Smooth muscle cell (in vitro differentiated cells): ENCODE data around the gene MARCHF11. TPM values are rescaled to one million over a fixed set of nuclear protein-coding genes. Genes with fewer than 3 reads are reported as not detected.

ENCODE experiments used
- DNase-seq: peaks from one replicate; lab custom pipeline; 2025; ENCODE audit not compliant: unreplicated experiment; lab: John Stamatoyannopoulos, UW
- H2AFZ ChIP-seq: fragments of 200-600 bp; sonication (generic); 2 replicates; pipeline ENCODE4 v1.6.0; 2016; ENCODE audit warnings: antibody characterized with exemption, low read depth, mild to moderate bottlenecking
- H3F3A ChIP-seq: fragments of 200-600 bp; sonication (generic); 2 replicates; pipeline ENCODE4 v1.6.0; 2017; ENCODE audit warnings: antibody characterized with exemption, low read depth
- H3K27ac ChIP-seq: fragments of 200-600 bp; sonication (generic); 2 replicates; pipeline ENCODE4 v1.5.1; 2016; ENCODE audit warnings: low read depth, mild to moderate bottlenecking
- H3K27me3 ChIP-seq: fragments of 200-600 bp; sonication (generic); 2 replicates; pipeline ENCODE4 v1.6.1; 2016; ENCODE audit warnings: low read depth, mild to moderate bottlenecking
- H3K36me3 ChIP-seq: fragments of 200-600 bp; sonication (generic); 2 replicates; pipeline ENCODE4 v1.5.1; 2016; ENCODE audit warnings: low read depth
- H3K4me1 ChIP-seq: fragments of 200-600 bp; sonication (generic); 2 replicates; pipeline ENCODE4 v1.5.1; 2016; ENCODE audit warnings: low read depth
- H3K4me2 ChIP-seq: fragments of 200-600 bp; sonication (generic); 2 replicates; pipeline ENCODE4 v1.6.0; 2016; ENCODE audit warnings: mild to moderate bottlenecking
- H3K4me3 ChIP-seq: fragments of 200-600 bp; sonication (generic); 2 replicates; pipeline ENCODE4 v1.5.1; 2016; ENCODE audit warnings: mild to moderate bottlenecking
- H3K79me2 ChIP-seq: fragments of 200-600 bp; sonication (generic); 2 replicates; pipeline ENCODE4 v1.6.0; 2016; ENCODE audit warnings: low read depth, mild to moderate bottlenecking
- H3K9ac ChIP-seq: fragments of 200-600 bp; sonication (generic); 2 replicates; pipeline ENCODE4 v1.6.0; 2016; ENCODE audit warnings: low read depth
- H3K9me3 ChIP-seq: fragments of 200-600 bp; sonication (generic); replicated peaks from 2 replicates; pipeline ENCODE4 v1.5.1; 2016; ENCODE audit warnings: low read depth
- H4K20me1 ChIP-seq: fragments of 200-600 bp; sonication (generic); 2 replicates; pipeline ENCODE4 v1.6.0; 2016; ENCODE audit warnings: low read depth
- CTCF ChIP-seq: fragments of 200-600 bp; sonication (generic); IDR thresholded peaks from 2 replicates; pipeline ENCODE4 v1.5.1; 2017; ENCODE audit warnings: borderline replicate concordance, mild to moderate bottlenecking, antibody characterized with exemption; ENCODE audit not compliant: insufficient read depth, poor library complexity, severe bottlenecking
- WGBS: methylation state at CpG from one replicate; pipeline ENCODE4 v1.1.7; 2016; ENCODE audit warnings: low lambda C conversion rate; 5-methylcytosine and 5-hydroxymethylcytosine counted together
- polyA plus RNA-seq: library from polyadenylated mRNA; unstranded; fragments of >200 nt; fragmentation: Nextera tagmentation; extraction: Ambion mirVana; gene quantifications from 2 replicates; pipeline ENCODE4 v1.2.1, GENCODE V29; 2016
- total RNA-seq: library from RNA; depleted of rRNA; stranded (reverse); fragments of >200 nt; gene quantifications from 2 replicates; pipeline ENCODE4 v1.2.3, GENCODE V29; 2014

MARCHF11 gene
- total and polyA plus RNA-seq, 2 experiments from 2014 or later: not detected

- TF ChIP-seq CTCF: no peak
Observed at GRCh38 chr5:16050414-16050813, 129.2 kb downstream of the MARCHF11 start.

GRCh38 chr5:16049761-16050160 is 129.8 kb downstream of the MARCHF11 start:
- H2AFZ ChIP-seq: no peak overlapping the region
- TF ChIP-seq CTCF: no peak
- H3K9me3 ChIP-seq: no peaks in the 10 kb centered on the region
- H3K79me2 ChIP-seq: no peaks in the 10 kb centered on the region
- no peak overlapping the region for H3K9ac ChIP-seq
- H4K20me1 ChIP-seq: no peaks in the 10 kb centered on the region
- no peaks in the 10 kb centered on the region for H3K27me3 ChIP-seq
- no peaks in the 10 kb centered on the region for H3K36me3 ChIP-seq
- 85% methylated on average over 1 of the region's 1 CpG for WGBS
- no peak overlapping the region for H3K4me3 ChIP-seq
- no peak overlapping the region for H3K4me2 ChIP-seq
- no peak overlapping the region for H3K27ac ChIP-seq
- no peak for DNase-seq
- H3F3A ChIP-seq: no peaks in the 10 kb centered on the region
- no peaks in the 10 kb centered on the region for H3K4me1 ChIP-seq

More at GRCh38 chr5:16050414-16050813, 129.2 kb downstream of the MARCHF11 start:
- no peaks in the 10 kb centered on the region for H3K79me2 ChIP-seq
- no peak overlapping the region for H3K27ac ChIP-seq
- H3K4me2 ChIP-seq: no peak overlapping the region
- H3F3A ChIP-seq: no peaks in the 10 kb centered on the region
- 90% methylated on average over 1 of the region's 1 CpG for WGBS
- no peak overlapping the region for H2AFZ ChIP-seq
- no peaks in the 10 kb centered on the region for H3K27me3 ChIP-seq
- no peaks in the 10 kb centered on the region for H3K4me1 ChIP-seq
- H3K9ac ChIP-seq: no peak overlapping the region
- no peaks in the 10 kb centered on the region for H4K20me1 ChIP-seq
- H3K4me3 ChIP-seq: no peak overlapping the region
- no peaks in the 10 kb centered on the region for H3K36me3 ChIP-seq
- no peaks in the 10 kb centered on the region for H3K9me3 ChIP-seq
- DNase-seq: no peak

GRCh38 chr5:16048132-16048531 is 131.5 kb downstream of the MARCHF11 start:
- H3K27me3 ChIP-seq: no peaks in the 10 kb centered on the region
- no peaks in the 10 kb centered on the region for H3F3A ChIP-seq
- TF ChIP-seq CTCF: no peak
- H3K27ac ChIP-seq: no peak overlapping the region
- no peak overlapping the region for H3K9ac ChIP-seq
- H4K20me1 ChIP-seq: no peaks in the 10 kb centered on the region
- no peaks in the 10 kb centered on the region for H3K4me1 ChIP-seq
- no peaks in the 10 kb centered on the region for H3K79me2 ChIP-seq
- no peak overlapping the region for H3K4me3 ChIP-seq
- DNase-seq: no peak
- H3K36me3 ChIP-seq: no peaks in the 10 kb centered on the region
- no peaks in the 10 kb centered on the region for H3K9me3 ChIP-seq
- H3K4me2 ChIP-seq: no peak overlapping the region
- no peak overlapping the region for H2AFZ ChIP-seq

- Histone ChIP-seq H4K20me1 (no peaks in the 10 kb centered on the region), H3K79me2 (no peaks in the 10 kb centered on the region), H3K9me3 (no peaks in the 10 kb centered on the region), H3K9ac (no peak overlapping the region), H3K27ac (no peak overlapping the region), H3K36me3 (no peaks in the 10 kb centered on the region), H3F3A (no peaks in the 10 kb centered on the region), H3K4me2 (no peak overlapping the region), H2AFZ (no peak overlapping the region), H3K27me3 (no peaks in the 10 kb centered on the region), H3K4me1 (no peaks in the 10 kb centered on the region), H3K4me3 (no peak overlapping the region)
- 83% methylated on average over 5 of the region's 5 CpGs for WGBS
- no peak for DNase-seq
- no peak for TF ChIP-seq CTCF
Observed at GRCh38 chr5:16043349-16043965, 136.1 kb downstream of the MARCHF11 start.
